HL-60 (cell line): ENCODE data around the gene JADE2.

Source experiments
- DNase-seq, 2 experiments: peaks; one replicate each; pipeline ENCODE4 v3.0.0-alpha.2; 2010 to 2020; ENCODE audit warnings: low read depth in 1 of 2, low spot score in 1 of 2
- H3K27ac ChIP-seq: fragments of 250-450 bp; sonication (Bioruptor Pico); replicated peaks from 2 replicates; pipeline ENCODE4 v1.5.1; 2020; ENCODE audit warnings: mild to moderate bottlenecking, moderate library complexity
- H3K27me3 ChIP-seq: fragments of 250-450 bp; sonication (Bioruptor Pico); 2 replicates; pipeline ENCODE4 v1.5.1; 2021; ENCODE audit warnings: mild to moderate bottlenecking, moderate library complexity; ENCODE audit not compliant: insufficient read depth, poor library complexity, severe bottlenecking
- H3K4me3 ChIP-seq: replicated peaks from 2 replicates; pipeline ENCODE4 v1.5.1; 2011; ENCODE audit warnings: mild to moderate bottlenecking, control low read depth, low read length; ENCODE audit not compliant: insufficient read depth
- CTCF ChIP-seq: IDR thresholded peaks from one replicate; pipeline ENCODE4 v1.5.1; 2011; ENCODE audit warnings: low read length, control low read depth, inconsistent platforms; ENCODE audit not compliant: insufficient read depth
- GABPA ChIP-seq: IDR thresholded peaks from 2 replicates; pipeline ENCODE4 v1.6.1; 2012; ENCODE audit warnings: low read depth
- POLR2AphosphoS5 ChIP-seq: IDR thresholded peaks from 2 replicates; pipeline ENCODE4 v1.6.1; 2012; ENCODE audit warnings: low read depth
- REST ChIP-seq: IDR thresholded peaks from 2 replicates; pipeline ENCODE4 v1.6.1; 2012; ENCODE audit warnings: low read depth; ENCODE audit not compliant: insufficient replicate concordance
- SPI1 ChIP-seq: IDR thresholded peaks from 2 replicates; pipeline ENCODE4 v1.6.1; 2012; ENCODE audit warnings: low read depth, mild to moderate bottlenecking, borderline replicate concordance

JADE2 gene

GRCh38 chr5:134503088-134503936 lies 22.2 kb upstream of the JADE2 start:
- TF ChIP-seq REST (no peak), POLR2AphosphoS5 (peak; percentile 45; the same call in 1 of the 2 replicates), CTCF (no peak), GABPA (no peak), SPI1 (no peak)
- peak; percentile 67 to 86 for DNase-seq
- no peak overlapping the region for H3K4me3 ChIP-seq
- no peaks in the 10 kb centered on the region for H3K27me3 ChIP-seq
- H3K27ac ChIP-seq, result peak overlapping the region; percentile 67

- Histone ChIP-seq H3K4me3 (no peak overlapping the region), H3K27me3 (no peaks in the 10 kb centered on the region), H3K27ac (peak overlapping the region; percentile 67)
- no peak for DNase-seq
- TF ChIP-seq GABPA (no peak), CTCF (no peak), REST (no peak), POLR2AphosphoS5 (no peak), SPI1 (no peak)
These were observed 21.5 kb upstream of the JADE2 start for GRCh38 chr5:134503937-134504437.

- H3K27me3 ChIP-seq, result no peaks in the 10 kb centered on the region
These were observed 20.7 kb upstream of the JADE2 start for GRCh38 chr5:134504629-134505300.

More at GRCh38 chr5:134504629-134505300, 20.7 kb upstream of the JADE2 start:
- DNase-seq, result no peak
- H3K4me3 ChIP-seq, result no peak overlapping the region
- H3K27ac ChIP-seq, result no peak overlapping the region; the same call in 1 of the 2 replicates
- TF ChIP-seq CTCF (no peak), SPI1 (no peak), POLR2AphosphoS5 (no peak), GABPA (no peak), REST (no peak)
